A549 (cell line): ENCODE measurements around the gene HTR3A. TPM values are rescaled to one million over a fixed set of nuclear protein-coding genes. Genes with fewer than 3 reads are reported as not detected.

Experiments
- ATAC-seq, 2 experiments: fragments of 200-7000 bp in 1 of 2; fragments of >200 bp in 1 of 2; cut with Nextera tagmentation in 1 of 2; cut with Tn5 transposase in 1 of 2; 3 replicates each; pipeline versions ENCODE4 v1.8.0 to v1.9.1; 2018 to 2020; ENCODE audit warnings: mild to moderate bottlenecking in 1 of 2, moderate library complexity in 1 of 2
- CTCF ChIA-PET: fragments of 300-600 bp; sonication (Branson Sonifier 250); formaldehyde crosslinking; extraction: SDS; loops from one replicate; lab custom pipeline; 2021; ENCODE audit warnings: antibody characterized with exemption, inconsistent platforms; lab: Yijun Ruan, JAX
- POLR2A ChIA-PET: fragments of 350-600 bp; formaldehyde crosslinking; extraction: SDS; loops from one replicate; lab custom pipeline; 2021; ENCODE audit warnings: antibody characterized with exemption, inconsistent platforms; lab: Yijun Ruan, JAX
- DNase-seq, 2 experiments: peaks; one replicate each; pipeline versions ENCODE4 v3.0.0 to v3.0.0-alpha.2; 2011 to 2016; ENCODE audit warnings: low read depth in 1 of 2, low spot score in 1 of 2
- FAIRE-seq: peaks from 2 replicates; lab custom pipeline; 2011; peaks lifted over from hg19 to GRCh38; lab: Jason Lieb, UNC
- H3K27ac ChIP-seq, 2 experiments: fragments of >200 bp; sonication (Bioruptor Twin); formaldehyde crosslinking; 3 replicates each; pipeline ENCODE4 v1.5.1; 2016 to 2017
- H3K4me1 ChIP-seq: fragments of >200 bp; sonication (Bioruptor Twin); formaldehyde crosslinking; 3 replicates; pipeline ENCODE4 v1.6.1; 2016
- H3K4me2 ChIP-seq: fragments of >200 bp; sonication (Bioruptor Twin); formaldehyde crosslinking; 3 replicates; pipeline ENCODE4 v1.6.1; 2016
- H3K4me3 ChIP-seq: fragments of >200 bp; sonication (Bioruptor Twin); formaldehyde crosslinking; 3 replicates; pipeline ENCODE4 v1.5.1; 2016
- H3K9me3 ChIP-seq: fragments of >200 bp; sonication (Bioruptor Twin); formaldehyde crosslinking; 3 replicates; pipeline ENCODE4 v1.6.1; 2016
- ATOH8 ChIP-seq: fragments of 250-450 bp; sonication (Bioruptor Pico); IDR thresholded peaks from 2 replicates; pipeline ENCODE4 v1.5.0; 2020; ENCODE audit warnings: low read depth, mild to moderate bottlenecking, moderate library complexity
- BHLHE40 ChIP-seq: IDR thresholded peaks from 2 replicates; pipeline ENCODE4 v1.6.1; 2012; ENCODE audit warnings: low read depth, low read length, inconsistent platforms
- CEBPB ChIP-seq, 2 experiments: fragments of >200 bp in 1 of 2; sonication (Bioruptor Twin) in 1 of 2; formaldehyde crosslinking in 1 of 2; IDR thresholded peaks; 2 replicates each; pipeline ENCODE4 v1.6.1; 2012 to 2016
- EHMT2 ChIP-seq: fragments of 200-600 bp; sonication (generic); IDR thresholded peaks from 2 replicates; pipeline ENCODE4 v1.6.1; 2016; ENCODE audit warnings: antibody characterized with exemption, low read depth, mild to moderate bottlenecking, moderate library complexity
- EP300 ChIP-seq, 2 experiments: fragments of >200 bp; sonication (Bioruptor Twin); formaldehyde crosslinking; IDR thresholded peaks; 2 replicates in 1 of 2; 3 replicates in 1 of 2; pipeline ENCODE4 v1.6.1; 2016 to 2017
- ESRRA ChIP-seq: fragments of 150-350 bp; IDR thresholded peaks from 2 replicates; pipeline ENCODE4 v1.6.1; 2014; ENCODE audit warnings: mild to moderate bottlenecking, low read length, borderline replicate concordance
- FOSL2 ChIP-seq, 2 experiments: fragments of 450-650 bp in 1 of 2; fragments of >200 bp in 1 of 2; sonication (Bioruptor Twin) in 1 of 2; formaldehyde crosslinking; IDR thresholded peaks; 2 replicates each; pipeline versions ENCODE4 v1.5.0 to v1.6.1; 2016 to 2020; ENCODE audit warnings: mild to moderate bottlenecking in 1 of 2, moderate library complexity in 1 of 2
- GATA3 ChIP-seq: IDR thresholded peaks from 2 replicates; pipeline ENCODE4 v1.6.1; 2012; ENCODE audit warnings: borderline replicate concordance
- HDAC2 ChIP-seq: fragments of 200-600 bp; sonication (generic); IDR thresholded peaks from 2 replicates; pipeline ENCODE4 v1.6.1; 2016
- HEYL ChIP-seq: fragments of 250-450 bp; sonication (Bioruptor Pico); IDR thresholded peaks from 2 replicates; pipeline ENCODE4 v1.8.0; 2021; ENCODE audit warnings: mild to moderate bottlenecking, moderate library complexity
- HMGXB4 ChIP-seq: fragments of 250-450 bp; sonication (Bioruptor Pico); IDR thresholded peaks from 2 replicates; pipeline ENCODE4 v1.5.0; 2021; ENCODE audit warnings: mild to moderate bottlenecking, moderate library complexity, borderline replicate concordance
- JUN ChIP-seq, 2 experiments: fragments of >200 bp; sonication (Bioruptor Twin); formaldehyde crosslinking; IDR thresholded peaks; 2 replicates in 1 of 2; 3 replicates in 1 of 2; pipeline ENCODE4 v1.6.1; 2016 to 2017
- MYC ChIP-seq: IDR thresholded peaks from 2 replicates; pipeline ENCODE4 v1.6.1; 2012; ENCODE audit warnings: mild to moderate bottlenecking, inconsistent platforms, low read length, improper control_type of control experiment, borderline replicate concordance
- NFE2L2 ChIP-seq: fragments of 150-350 bp; conservative IDR thresholded peaks from 2 replicates; pipeline ENCODE4 v1.6.1; 2014; ENCODE audit warnings: low read length
- NR3C1 ChIP-seq: fragments of >200 bp; sonication (Bioruptor Twin); formaldehyde crosslinking; IDR thresholded peaks from 3 replicates; pipeline ENCODE4 v1.6.1; 2017
- PBX3 ChIP-seq: IDR thresholded peaks from 2 replicates; pipeline ENCODE4 v1.6.1; 2012
- PHF8 ChIP-seq: fragments of 200-600 bp; sonication (generic); IDR thresholded peaks from 2 replicates; pipeline ENCODE4 v1.6.1; 2016; ENCODE audit warnings: low read depth, mild to moderate bottlenecking, antibody characterized with exemption, moderate library complexity, borderline replicate concordance
- POLR2A ChIP-seq: IDR thresholded peaks from 2 replicates; pipeline ENCODE4 v1.6.1; 2012; ENCODE audit warnings: mild to moderate bottlenecking, low read length
- RAD21 ChIP-seq, 2 experiments: fragments of >200 bp in 1 of 2; sonication (Bioruptor Twin) in 1 of 2; formaldehyde crosslinking in 1 of 2; IDR thresholded peaks in 1 of 2; conservative IDR thresholded peaks in 1 of 2; 2 replicates in 1 of 2; 3 replicates in 1 of 2; pipeline ENCODE4 v1.6.1; 2012 to 2018; ENCODE audit warnings: inconsistent platforms in 1 of 2
- REST ChIP-seq: fragments of 200-600 bp; sonication (generic); IDR thresholded peaks from 2 replicates; pipeline ENCODE4 v1.6.1; 2016; ENCODE audit warnings: antibody characterized with exemption, mild to moderate bottlenecking, moderate library complexity
- RFX5 ChIP-seq: fragments of 450-650 bp; IDR thresholded peaks from 2 replicates; pipeline ENCODE4 v1.7.1; 2014; ENCODE audit warnings: antibody characterized with exemption, mild to moderate bottlenecking, moderate library complexity
- RNF2 ChIP-seq: fragments of 200-600 bp; sonication (generic); IDR thresholded peaks from 2 replicates; pipeline ENCODE4 v1.6.1; 2016; ENCODE audit warnings: low read depth, mild to moderate bottlenecking, antibody characterized with exemption, moderate library complexity, borderline replicate concordance
- TP53 ChIP-seq: fragments of 250-450 bp; sonication (Bioruptor Pico); IDR thresholded peaks from 2 replicates; pipeline ENCODE4 v1.5.0; 2021; ENCODE audit warnings: mild to moderate bottlenecking, moderate library complexity
- USF2 ChIP-seq: fragments of 450-650 bp; IDR thresholded peaks from 2 replicates; pipeline ENCODE4 v1.6.1; 2014; ENCODE audit warnings: antibody characterized with exemption
- ZFP36 ChIP-seq: fragments of 450-650 bp; IDR thresholded peaks from 2 replicates; pipeline ENCODE4 v1.6.1; 2014; ENCODE audit warnings: borderline replicate concordance; ENCODE audit not compliant: partially characterized antibody
- ZNF302 ChIP-seq: fragments of 250-450 bp; sonication (Bioruptor Pico); IDR thresholded peaks from 2 replicates; pipeline ENCODE4 v1.9.0; 2021; ENCODE audit warnings: inconsistent platforms, mild to moderate bottlenecking, moderate library complexity
- WGBS: methylation state at CpG from one replicate; pipeline ENCODE4 v1.1.6; 2017; ENCODE audit errors: missing lambda C conversion rate; 5-methylcytosine and 5-hydroxymethylcytosine counted together
- polyA plus RNA-seq, 4 experiments: library from polyadenylated mRNA; depleted of rRNA in 3 of 4; stranded (reverse); fragments of >200 nt; fragmentation: RNase III in 1 of 4; extraction: RNeasy Plus Mini Kit Qiagen cat#74134 plus additional on column Dnase treatment in 1 of 4; gene quantifications; 2 replicates in 3 of 4; 3 replicates in 1 of 4; pipeline ENCODE4 v1.2.3, GENCODE V29; 2011 to 2017

The HTR3A gene
- polyA plus RNA-seq, 2 of the 4 experiments (the other 2 are of a cell fraction), result not detected

GRCh38 chr11:113977701-113978100 is 2.8 kb downstream of the HTR3A start:
- FAIRE-seq (no peak), DNase-seq (no peak), ATAC-seq (no peak)
- Histone ChIP-seq H3K4me3 (no peak overlapping the region), H3K4me2 (no peak overlapping the region), H3K27ac (no peak overlapping the region), H3K4me1 (no peaks in the 10 kb centered on the region), H3K9me3 (no peaks in the 10 kb centered on the region)
- TF ChIP-seq JUN (IDR thresholded peaks at IDR 0.05) (no peak), CEBPB (IDR thresholded peaks at IDR 0.05) (no peak), ZFP36 (no peak), ZNF302 (CRISPR knock-in tag) (no peak), GATA3 (no peak), EP300 (IDR thresholded peaks at IDR 0.05) (no peak), RFX5 (no peak), PBX3 (no peak), HMGXB4 (no peak), FOSL2 (IDR thresholded peaks at IDR 0.05) (no peak), FOSL2 (CRISPR knock-in tag; IDR thresholded peaks at IDR 0.05) (no peak), EHMT2 (no peak), PHF8 (no peak), MYC (no peak), USF2 (no peak), HDAC2 (no peak), POLR2A (no peak), NR3C1 (no peak), TP53 (CRISPR knock-in tag) (no peak), ESRRA (no peak)
- POLR2A ChIA-PET, result no interaction called here
- 30% methylated on average over 4 of the region's 11 CpGs for WGBS
- CTCF ChIA-PET, result interaction anchor here (1.3 kb wide), 1 partner anchor 283 kb away, joined by 3 read pairs; no protein-coding TSS in a partner anchor

- WGBS, result 0% methylated on average over 1 of the region's 1 CpG
- FAIRE-seq (no peak), DNase-seq (no peak), ATAC-seq (no peak)
- no peak overlapping the region for H3K4me2 ChIP-seq
- H3K9me3 ChIP-seq, result no peaks in the 10 kb centered on the region
- no peak for TF ChIP-seq NFE2L2
- no peak for TF ChIP-seq RNF2
- no peak for TF ChIP-seq ATOH8 (CRISPR knock-in tag)
- no peak for TF ChIP-seq BHLHE40
- no peak for TF ChIP-seq ZNF302 (CRISPR knock-in tag)
- TF ChIP-seq HEYL (CRISPR knock-in tag), result no peak
- TF ChIP-seq HDAC2, result no peak
- no peak for TF ChIP-seq REST
- no peak for TF ChIP-seq RAD21 (conservative IDR thresholded peaks at IDR 0.05 in 1 of 2, IDR thresholded peaks at IDR 0.05 in 1 of 2)
- no peaks in the 10 kb centered on the region for H3K4me1 ChIP-seq
- no peak overlapping the region for H3K27ac ChIP-seq
- POLR2A ChIA-PET, result no interaction called here
- CTCF ChIA-PET, result interaction anchor here (1.3 kb wide), 1 partner anchor 281 kb away, joined by 3 read pairs; no protein-coding TSS in a partner anchor
- no peak overlapping the region for H3K4me3 ChIP-seq
These were observed 4.5 kb downstream of the HTR3A start for GRCh38 chr11:113979431-113979830.
